Measurements from ENCODE around the gene SVBP.

SVBP gene

DNA sequence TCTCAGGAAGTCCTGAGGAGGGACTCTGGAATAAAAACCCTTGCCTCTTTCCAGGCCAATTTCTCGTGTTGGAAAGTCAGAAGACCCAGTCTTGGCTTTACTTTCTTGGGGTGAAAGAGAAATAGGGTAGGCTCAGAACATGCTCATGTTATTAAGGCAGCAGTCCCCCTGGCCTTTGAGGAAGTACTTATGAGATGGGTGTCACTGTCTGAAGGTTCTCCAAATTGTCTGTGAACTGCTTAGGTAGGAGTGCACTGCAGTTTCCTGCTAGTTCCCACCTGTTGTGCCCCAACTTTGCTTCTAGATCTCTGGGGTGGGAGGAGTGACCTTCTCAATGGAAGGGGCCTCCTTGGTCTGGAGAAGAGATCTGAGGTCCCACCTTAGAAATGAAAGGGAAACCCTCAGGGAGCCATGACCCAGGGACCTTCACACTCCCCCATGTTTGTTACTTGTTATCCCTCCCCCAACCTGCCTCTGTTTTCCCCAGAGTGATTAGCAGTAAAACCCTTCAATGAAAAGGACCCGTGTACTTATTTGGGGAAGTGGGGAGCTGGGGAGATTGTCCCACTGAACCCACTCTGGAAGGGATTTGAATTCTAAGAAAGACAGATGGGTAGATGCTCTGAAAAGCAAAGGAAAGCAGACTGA is 34.9 kb upstream of the SVBP start:
- no CpG with 5 or more reads among the region's 2 CpGs for WGBS, 2 donors (ENCODE audit: extremely low coverage in 2 of 2, insufficient read length in 2 of 2, insufficient replicate concordance in 1 of 2)
- no peak overlapping the region for H3K4ac ChIP-seq (ENCODE audit: low read length)

DNA sequence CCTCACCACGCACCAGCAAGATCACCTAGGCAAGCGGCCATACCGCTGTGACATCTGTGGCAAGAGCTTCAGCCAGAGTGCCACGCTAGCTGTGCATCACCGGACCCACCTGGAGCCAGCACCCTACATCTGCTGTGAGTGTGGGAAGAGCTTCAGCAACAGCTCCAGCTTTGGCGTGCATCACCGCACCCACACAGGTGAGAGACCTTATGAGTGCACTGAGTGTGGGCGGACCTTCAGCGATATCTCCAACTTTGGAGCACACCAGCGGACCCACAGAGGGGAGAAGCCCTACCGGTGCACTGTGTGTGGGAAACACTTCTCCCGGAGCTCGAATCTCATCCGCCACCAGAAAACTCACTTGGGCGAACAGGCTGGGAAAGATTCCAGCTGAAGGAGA is 34.2 kb upstream of the SVBP start:
- H2BK12ac ChIP-seq (ENCODE audit: low read length), result no peak overlapping the region
- no peak overlapping the region for H2AFZ ChIP-seq (ENCODE audit: low read length)
- no peak overlapping the region for H3K9ac ChIP-seq (ENCODE audit: low read depth, low read length, poor library complexity)
- WGBS, 2 donors (ENCODE audit: extremely low coverage in 2 of 2, insufficient read length in 2 of 2, insufficient replicate concordance in 1 of 2), result no CpG with 5 or more reads among the region's 15 CpGs
- H2BK15ac ChIP-seq (ENCODE audit: low read length), result no peak overlapping the region
- no peak overlapping the region for H3K18ac ChIP-seq (ENCODE audit: low read length)
- H3K4me2 ChIP-seq (ENCODE audit: insufficient read depth, low read length, poor library complexity, severe bottlenecking), result no peak overlapping the region
- H4K91ac ChIP-seq (ENCODE audit: low read depth, low read length, poor library complexity), result no peak overlapping the region
- no peak overlapping the region for H3K23ac ChIP-seq (ENCODE audit: low read depth, low read length, poor library complexity)
- H3K27me3 ChIP-seq (ENCODE audit: control insufficient read depth in 3 of 3, insufficient read depth in 3 of 3, low read depth in 1 of 3, low read length in 3 of 3), result no peaks in the 10 kb centered on the region
- peak overlapping the region in 1 of 2 donors; percentile 44 for H3K4me3 ChIP-seq (ENCODE audit: low read length in 2 of 2)
- no peak overlapping the region for H3K27ac ChIP-seq (replicated peaks; ENCODE audit: low read length)
- H3K9me3 ChIP-seq (replicated peaks in 1 of 2; ENCODE audit: control insufficient read depth in 2 of 2, insufficient read depth in 1 of 2, low read depth in 1 of 2, low read length in 2 of 2), result peaks cover 27 to 37% of the 10 kb centered on the region in 2 donors
- H2BK5ac ChIP-seq (ENCODE audit: low read length), result no peak overlapping the region
- no peak overlapping the region for H4K8ac ChIP-seq (ENCODE audit: low read depth, low read length)
- H3K14ac ChIP-seq (ENCODE audit: low read length), result no peak overlapping the region
- H3K36me3 ChIP-seq (replicated peaks in 1 of 2; ENCODE audit: control insufficient read depth in 2 of 2, insufficient read depth in 2 of 2, low read length in 2 of 2), result peaks cover 27 to 60% of the 10 kb centered on the region in 2 donors
- H3K4me1 ChIP-seq (ENCODE audit: control insufficient read depth in 2 of 2, insufficient read depth in 1 of 2, low read depth in 1 of 2, low read length in 2 of 2), result peaks cover 10% of the 10 kb centered on the region in 2 donors
- DNase-seq (ENCODE audit: low spot score), result no peak
- no peak overlapping the region for H2BK120ac ChIP-seq (ENCODE audit: low read depth, low read length)
- no peak overlapping the region for H3K4ac ChIP-seq (ENCODE audit: low read length)
- no peak overlapping the region for H2AK5ac ChIP-seq (ENCODE audit: low read depth, low read length)
- peaks cover 6% of the 10 kb centered on the region for H3K79me1 ChIP-seq (ENCODE audit: low read depth, low read length)

More for the DNA sequence above, 34.9 kb upstream of the SVBP start:
- H2AFZ ChIP-seq (ENCODE audit: low read length), result no peak overlapping the region
- H2AK5ac ChIP-seq (ENCODE audit: low read depth, low read length), result no peak overlapping the region
- no peak overlapping the region for H3K9ac ChIP-seq (ENCODE audit: low read depth, low read length, poor library complexity)
- no peak overlapping the region for H2BK120ac ChIP-seq (ENCODE audit: low read depth, low read length)
- H3K36me3 ChIP-seq (replicated peaks in 1 of 2; ENCODE audit: control insufficient read depth in 2 of 2, insufficient read depth in 2 of 2, low read length in 2 of 2), result peaks cover 27 to 60% of the 10 kb centered on the region in 2 donors
- DNase-seq (ENCODE audit: low spot score), result no peak
- H3K9me3 ChIP-seq (replicated peaks in 1 of 2; ENCODE audit: control insufficient read depth in 2 of 2, insufficient read depth in 1 of 2, low read depth in 1 of 2, low read length in 2 of 2), result peaks cover 27 to 39% of the 10 kb centered on the region in 2 donors
- peaks cover 2% of the 10 kb centered on the region for H3K79me1 ChIP-seq (ENCODE audit: low read depth, low read length)
- H3K14ac ChIP-seq (ENCODE audit: low read length), result no peak overlapping the region
- no peak overlapping the region for H3K23ac ChIP-seq (ENCODE audit: low read depth, low read length, poor library complexity)
- no peak overlapping the region for H3K27ac ChIP-seq (replicated peaks; ENCODE audit: low read length)
- H3K4me3 ChIP-seq (ENCODE audit: low read length in 2 of 2), result no peak overlapping the region
- no peak overlapping the region for H3K4me2 ChIP-seq (ENCODE audit: insufficient read depth, low read length, poor library complexity, severe bottlenecking)
- H4K8ac ChIP-seq (ENCODE audit: low read depth, low read length), result no peak overlapping the region
- H2BK5ac ChIP-seq (ENCODE audit: low read length), result no peak overlapping the region
- H3K18ac ChIP-seq (ENCODE audit: low read length), result no peak overlapping the region
- H2BK12ac ChIP-seq (ENCODE audit: low read length), result no peak overlapping the region
- H3K27me3 ChIP-seq (ENCODE audit: control insufficient read depth in 3 of 3, insufficient read depth in 3 of 3, low read depth in 1 of 3, low read length in 3 of 3), result no peaks in the 10 kb centered on the region
- H2BK15ac ChIP-seq (ENCODE audit: low read length), result no peak overlapping the region
- no peak overlapping the region for H4K91ac ChIP-seq (ENCODE audit: low read depth, low read length, poor library complexity)
- peaks cover 9 to 10% of the 10 kb centered on the region in 2 donors for H3K4me1 ChIP-seq (ENCODE audit: control insufficient read depth in 2 of 2, insufficient read depth in 1 of 2, low read depth in 1 of 2, low read length in 2 of 2)

GRCh38 chr1:42849944-42850343 is 32.7 kb upstream of the SVBP start:
- H3K4me1 ChIP-seq (ENCODE audit: control insufficient read depth in 2 of 2, insufficient read depth in 1 of 2, low read depth in 1 of 2, low read length in 2 of 2), result peaks cover 10% of the 10 kb centered on the region in 2 donors
- H3K9ac ChIP-seq (ENCODE audit: low read depth, low read length, poor library complexity), result no peak overlapping the region
- H2BK5ac ChIP-seq (ENCODE audit: low read length), result no peak overlapping the region
- no peak for DNase-seq (ENCODE audit: low spot score)
- H3K18ac ChIP-seq (ENCODE audit: low read length), result no peak overlapping the region
- no peak overlapping the region for H3K4ac ChIP-seq (ENCODE audit: low read length)
- H2AFZ ChIP-seq (ENCODE audit: low read length), result no peak overlapping the region
- peaks cover 24 to 29% of the 10 kb centered on the region in 2 donors for H3K9me3 ChIP-seq (replicated peaks in 1 of 2; ENCODE audit: control insufficient read depth in 2 of 2, insufficient read depth in 1 of 2, low read depth in 1 of 2, low read length in 2 of 2)
- peaks cover 27 to 60% of the 10 kb centered on the region in 2 donors for H3K36me3 ChIP-seq (replicated peaks in 1 of 2; ENCODE audit: control insufficient read depth in 2 of 2, insufficient read depth in 2 of 2, low read length in 2 of 2)
- peak overlapping the region in 1 of 2 donors; percentile 7 for H3K4me3 ChIP-seq (ENCODE audit: low read length in 2 of 2)
- H2BK12ac ChIP-seq (ENCODE audit: low read length), result no peak overlapping the region
- H3K14ac ChIP-seq (ENCODE audit: low read length), result no peak overlapping the region
- no peak overlapping the region for H2BK15ac ChIP-seq (ENCODE audit: low read length)
- no peak overlapping the region for H2AK5ac ChIP-seq (ENCODE audit: low read depth, low read length)
- no peak overlapping the region for H3K23ac ChIP-seq (ENCODE audit: low read depth, low read length, poor library complexity)
- H3K27ac ChIP-seq (replicated peaks; ENCODE audit: low read length), result no peak overlapping the region
- H4K91ac ChIP-seq (ENCODE audit: low read depth, low read length, poor library complexity), result no peak overlapping the region
- peaks cover 6% of the 10 kb centered on the region for H3K79me1 ChIP-seq (ENCODE audit: low read depth, low read length)
- H2BK120ac ChIP-seq (ENCODE audit: low read depth, low read length), result no peak overlapping the region
- WGBS, 2 donors (ENCODE audit: extremely low coverage in 2 of 2, insufficient read length in 2 of 2, insufficient replicate concordance in 1 of 2), result no CpG with 5 or more reads among the region's 5 CpGs
- H4K8ac ChIP-seq (ENCODE audit: low read depth, low read length), result no peak overlapping the region
- H3K27me3 ChIP-seq (ENCODE audit: control insufficient read depth in 3 of 3, insufficient read depth in 3 of 3, low read depth in 1 of 3, low read length in 3 of 3), result no peaks in the 10 kb centered on the region
- H3K4me2 ChIP-seq (ENCODE audit: insufficient read depth, low read length, poor library complexity, severe bottlenecking), result no peak overlapping the region

DNA sequence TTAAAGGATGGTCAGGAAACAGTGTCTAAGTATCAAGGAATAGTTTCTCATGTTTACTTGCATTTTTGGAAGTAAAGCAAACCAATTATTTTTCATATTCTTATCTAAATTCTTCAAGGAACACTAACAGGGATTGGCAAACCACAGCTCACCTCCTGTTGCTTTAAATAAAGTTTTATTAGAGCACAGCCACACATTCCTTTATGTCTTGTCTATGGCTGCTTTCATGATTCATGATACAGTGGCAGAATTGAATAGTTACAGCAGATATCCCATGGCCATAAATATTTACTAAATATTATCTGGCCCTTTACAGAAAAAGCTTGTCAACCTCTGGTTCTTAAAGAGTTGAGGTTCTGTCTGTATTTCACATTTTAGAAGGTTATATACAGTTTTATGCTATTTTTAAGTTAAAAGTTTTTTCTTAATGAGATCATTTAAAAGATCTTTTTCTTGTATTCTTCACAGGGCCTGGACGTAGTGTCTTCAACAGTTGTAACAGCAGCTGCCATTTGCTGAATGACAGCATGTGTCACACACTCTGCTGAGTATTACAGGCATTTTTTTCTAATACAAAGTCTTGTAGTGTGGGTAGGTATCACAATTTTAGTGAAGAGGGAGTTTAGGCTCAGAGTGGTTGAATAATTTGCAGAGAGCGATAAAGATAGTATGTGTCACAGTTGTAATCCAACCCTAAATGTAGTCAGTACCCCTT is 31.8 kb upstream of the SVBP start:
- no peak overlapping the region for H3K9ac ChIP-seq (ENCODE audit: low read depth, low read length, poor library complexity)
- H3K14ac ChIP-seq (ENCODE audit: low read length), result no peak overlapping the region
- no peak overlapping the region for H2BK5ac ChIP-seq (ENCODE audit: low read length)
- WGBS, 2 donors (ENCODE audit: extremely low coverage in 2 of 2, insufficient read length in 2 of 2, insufficient replicate concordance in 1 of 2), result no CpG with 5 or more reads among the region's 2 CpGs
- no peak overlapping the region for H3K4ac ChIP-seq (ENCODE audit: low read length)
- H3K18ac ChIP-seq (ENCODE audit: low read length), result no peak overlapping the region
- peaks cover 10% of the 10 kb centered on the region in 2 donors for H3K4me1 ChIP-seq (ENCODE audit: control insufficient read depth in 2 of 2, insufficient read depth in 1 of 2, low read depth in 1 of 2, low read length in 2 of 2)
- H2BK15ac ChIP-seq (ENCODE audit: low read length), result no peak overlapping the region
- H3K27ac ChIP-seq (replicated peaks; ENCODE audit: low read length), result no peak overlapping the region
- no peak overlapping the region for H3K4me2 ChIP-seq (ENCODE audit: insufficient read depth, low read length, poor library complexity, severe bottlenecking)
- H2BK12ac ChIP-seq (ENCODE audit: low read length), result no peak overlapping the region
- no peak overlapping the region for H2BK120ac ChIP-seq (ENCODE audit: low read depth, low read length)
- H3K27me3 ChIP-seq (ENCODE audit: control insufficient read depth in 3 of 3, insufficient read depth in 3 of 3, low read depth in 1 of 3, low read length in 3 of 3), result no peaks in the 10 kb centered on the region
- H2AK5ac ChIP-seq (ENCODE audit: low read depth, low read length), result no peak overlapping the region
- H4K8ac ChIP-seq (ENCODE audit: low read depth, low read length), result no peak overlapping the region
- no peak overlapping the region for H2AFZ ChIP-seq (ENCODE audit: low read length)
- H3K4me3 ChIP-seq (ENCODE audit: low read length in 2 of 2), result no peak overlapping the region
- no peak overlapping the region for H4K91ac ChIP-seq (ENCODE audit: low read depth, low read length, poor library complexity)
- H3K9me3 ChIP-seq (replicated peaks in 1 of 2; ENCODE audit: control insufficient read depth in 2 of 2, insufficient read depth in 1 of 2, low read depth in 1 of 2, low read length in 2 of 2), result peaks cover 24 to 27% of the 10 kb centered on the region in 2 donors
- H3K23ac ChIP-seq (ENCODE audit: low read depth, low read length, poor library complexity), result no peak overlapping the region
- no peak for DNase-seq (ENCODE audit: low spot score)
- peaks cover 27 to 59% of the 10 kb centered on the region in 2 donors for H3K36me3 ChIP-seq (replicated peaks in 1 of 2; ENCODE audit: control insufficient read depth in 2 of 2, insufficient read depth in 2 of 2, low read length in 2 of 2)
- H3K79me1 ChIP-seq (ENCODE audit: low read depth, low read length), result peaks cover 6% of the 10 kb centered on the region

All from neuronal stem cell (in vitro differentiated cells).